Measurements from ENCODE around the gene KRTAP10-4.
"Not testable (repeated sequence)": the region's sequence is repeated elsewhere in the genome, so short reads cannot be mapped to it uniquely, and the experiment has no call there.

KRTAP10-4 gene

GRCh38 chr21:44558695-44559094 lies 14.8 kb upstream of the KRTAP10-4 start, which contains the start of gene KRTAP10-3:
KRTAP10-3 (minus strand) TSS chr21:44558795; CDS start chr21:44558715, 80 bp downstream.
- no peak for DNase-seq

GRCh38 chr21:44564099-44564498 lies 9.4 kb upstream of the KRTAP10-4 start:
- DNase-seq = no peak

GRCh38 chr21:44564886-44565598 lies 8.5 kb upstream of the KRTAP10-4 start:
- no peak for DNase-seq

- DNase-seq = peak; percentile 73
Measured at GRCh38 chr21:44566403-44566802, 7.1 kb upstream of the KRTAP10-4 start.

GRCh38 chr21:44567481-44568171 lies 5.9 kb upstream of the KRTAP10-4 start:
- no peak for DNase-seq

- DNase-seq = no peak
Measured at GRCh38 chr21:44568261-44568660, 5.3 kb upstream of the KRTAP10-4 start.

- DNase-seq = no peak
Measured at GRCh38 chr21:44568667-44569556, 4.6 kb upstream of the KRTAP10-4 start.

GRCh38 chr21:44569861-44570517 lies 3.5 kb upstream of the KRTAP10-4 start:
- DNase-seq = no peak

GRCh38 chr21:44571296-44571695 lies 2.2 kb upstream of the KRTAP10-4 start:
- DNase-seq = no peak

GRCh38 chr21:44571844-44572782 lies 1.4 kb upstream of the KRTAP10-4 start:
- DNase-seq = no peak

GRCh38 chr21:44572959-44573583 lies 458 bp upstream of the KRTAP10-4 start:
- no peak for DNase-seq

GRCh38 chr21:44574457-44575306 lies 1.2 kb downstream of the KRTAP10-4 start:
- DNase-seq = no peak

GRCh38 chr21:44575307-44576024 lies 1.9 kb downstream of the KRTAP10-4 start:
- DNase-seq = no peak

GRCh38 chr21:44576025-44576420 lies 2.5 kb downstream of the KRTAP10-4 start:
- no peak for DNase-seq

- no peak for DNase-seq
Measured at GRCh38 chr21:44578371-44579055, 5.0 kb downstream of the KRTAP10-4 start.

- no peak for DNase-seq
Measured at GRCh38 chr21:44579056-44579832, 5.7 kb downstream of the KRTAP10-4 start.

GRCh38 chr21:44579833-44580144 lies 6.3 kb downstream of the KRTAP10-4 start:
- DNase-seq = no peak

GRCh38 chr21:44580231-44580821 lies 6.8 kb downstream of the KRTAP10-4 start, which contains the start of gene KRTAP10-5:
KRTAP10-5 (minus strand) TSS chr21:44580604; CDS start chr21:44580578, 26 bp downstream.
- not testable (repeated sequence) for DNase-seq

Data from SIG-M5 (cell line).